GM21515 (cell line): ENCODE results near the gene PABPC1L2B.
"Not testable (repeated sequence)": the region's sequence is repeated elsewhere in the genome, so short reads cannot be mapped to it uniquely, and the experiment has no call there.

Experiments
- ATAC-seq: cut with Tn5 transposase; IDR thresholded peaks from one replicate; pipeline ENCODE4 v1.9.1; 2021; ENCODE audit not compliant: unreplicated experiment

Gene PABPC1L2B

GRCh38 chrX:73002733-73003132 is at the start of gene PABPC1L2B:
PABPC1L2B (plus strand) TSS chrX:73002939; CDS start chrX:73003643, 704 bp downstream.
- not testable (repeated sequence) for ATAC-seq

- ATAC-seq, result not testable (repeated sequence)
Observed at GRCh38 chrX:72959971-72960370, 42.8 kb upstream of the PABPC1L2B start.

- not testable (repeated sequence) for ATAC-seq
Observed at GRCh38 chrX:72971859-72972258, 30.9 kb upstream of the PABPC1L2B start.

GRCh38 chrX:72974885-72975284 is 27.9 kb upstream of the PABPC1L2B start:
- not testable (repeated sequence) for ATAC-seq

GRCh38 chrX:72980894-72981469 is 21.8 kb upstream of the PABPC1L2B start:
- ATAC-seq, result not testable (repeated sequence)

GRCh38 chrX:73004032-73004431 is 1.3 kb downstream of the PABPC1L2B start:
- ATAC-seq, result not testable (repeated sequence)

- no peak for ATAC-seq
Observed at GRCh38 chrX:73021361-73022092, 18.8 kb downstream of the PABPC1L2B start.

- not testable (repeated sequence) for ATAC-seq
Observed at GRCh38 chrX:73022093-73022445, 19.3 kb downstream of the PABPC1L2B start.

- ATAC-seq, result no peak
Observed at GRCh38 chrX:73028876-73029275, 26.1 kb downstream of the PABPC1L2B start.
